Heart left ventricle (tissue), 13 donors: Measurements from ENCODE around the gene MAML3.

Source experiments
- POLR2A ChIP-seq, 2 donors: fragments of 450-650 bp; IDR thresholded peaks; one replicate each; pipeline ENCODE4 v1.6.1; 2017; ENCODE audit warnings: antibody characterized with exemption in 2 of 2, mild to moderate bottlenecking in 2 of 2, moderate library complexity in 2 of 2
- TF ChIP-seq, protein P1 (sequence below), 12 donors: fragments of 200-600 bp; sonication (generic) in 4 of 12; IDR thresholded peaks; one replicate each; pipeline versions ENCODE4 v1.5.0 to v1.8.0; 2018 to 2022; ENCODE audit warnings: antibody characterized with exemption in 12 of 12, mild to moderate bottlenecking in 5 of 12
- donor health status: ischemic (EF 13 %, LVEDD 7.1; RV severe dilation, severe dysfunction).
- donor health status: DM: no; HTN: yes; CAD: no.
- donor health status: DM: no; HTN: no; CAD: no.
- donor health status: ischemic (EF 25% LVEDD 6.9; RV normal size, moderate dysfunction).
- donor health status: ischemic (EF 25% LVEDD 5.7; RV mildly dilated, moderate dysfunction).
- donor health status: ischemic (EF 35%, LVEDD 5.7; RV mildly dilated, moderate dysfunction).
- donor health status: nonischemic (EF 11% LVEDD 7.7; RV severe dilation, severe dysfunction).
- donor health status: DM: yes; HTN: yes; CAD: no.
- donor health status: PGD.
- donor health status: ischemic (EF 29% LVEDD 5.4; RV normal size, mild dysfunction).
- donor health status: nonischemic (EF 23%, LVEDD 6.1; RV moderate dilation, normal function).

DNA sequence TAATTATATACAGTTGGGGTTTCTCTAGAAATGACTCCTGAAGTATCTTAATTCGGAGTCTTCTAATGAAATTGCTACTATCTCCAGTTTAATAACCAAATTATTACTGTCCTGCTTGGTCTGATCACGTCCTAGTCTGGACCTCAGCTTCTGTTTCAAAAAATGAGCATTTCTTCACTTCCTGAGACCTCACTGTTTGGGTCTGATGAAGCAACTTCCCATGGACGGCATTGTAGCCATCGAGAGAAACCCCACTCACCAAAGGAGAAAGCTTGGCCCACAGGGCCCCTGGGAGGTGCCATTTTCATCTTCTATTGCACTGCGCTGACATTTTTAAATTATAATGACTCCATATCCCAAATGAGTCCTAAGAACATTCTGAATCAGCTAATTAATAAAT, 310.3 kb downstream of the MAML3 start:
- TF ChIP-seq, protein P1, sequence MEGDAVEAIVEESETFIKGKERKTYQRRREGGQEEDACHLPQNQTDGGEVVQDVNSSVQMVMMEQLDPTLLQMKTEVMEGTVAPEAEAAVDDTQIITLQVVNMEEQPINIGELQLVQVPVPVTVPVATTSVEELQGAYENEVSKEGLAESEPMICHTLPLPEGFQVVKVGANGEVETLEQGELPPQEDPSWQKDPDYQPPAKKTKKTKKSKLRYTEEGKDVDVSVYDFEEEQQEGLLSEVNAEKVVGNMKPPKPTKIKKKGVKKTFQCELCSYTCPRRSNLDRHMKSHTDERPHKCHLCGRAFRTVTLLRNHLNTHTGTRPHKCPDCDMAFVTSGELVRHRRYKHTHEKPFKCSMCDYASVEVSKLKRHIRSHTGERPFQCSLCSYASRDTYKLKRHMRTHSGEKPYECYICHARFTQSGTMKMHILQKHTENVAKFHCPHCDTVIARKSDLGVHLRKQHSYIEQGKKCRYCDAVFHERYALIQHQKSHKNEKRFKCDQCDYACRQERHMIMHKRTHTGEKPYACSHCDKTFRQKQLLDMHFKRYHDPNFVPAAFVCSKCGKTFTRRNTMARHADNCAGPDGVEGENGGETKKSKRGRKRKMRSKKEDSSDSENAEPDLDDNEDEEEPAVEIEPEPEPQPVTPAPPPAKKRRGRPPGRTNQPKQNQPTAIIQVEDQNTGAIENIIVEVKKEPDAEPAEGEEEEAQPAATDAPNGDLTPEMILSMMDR (IDR thresholded peaks at IDR 0.05), result no peak
- no peak for TF ChIP-seq POLR2A (IDR thresholded peaks at IDR 0.05)
